GM19240 (cell line): Measurements from ENCODE around the gene VSTM5.
"Not testable (repeated sequence)": the region's sequence is repeated elsewhere in the genome, so short reads cannot be mapped to it uniquely, and the experiment has no call there.

ENCODE experiments used
- DNase-seq: peaks from one replicate; pipeline ENCODE4 v3.0.0; 2011; ENCODE audit warnings: low spot score; ENCODE audit not compliant: insufficient read length

Gene VSTM5

GRCh38 chr11:93850594-93851018 lies at the start of gene VSTM5:
Gene VSTM5, minus strand, starts transcription at chr11:93850618. Its CDS starts 116 bp downstream, at chr11:93850502.
- DNase-seq, result no peak

GRCh38 chr11:93895106-93895862 lies 44.9 kb upstream of the VSTM5 start:
- no peak for DNase-seq

- DNase-seq, result no peak
These were observed 40.1 kb upstream of the VSTM5 start for GRCh38 chr11:93890391-93891051.

- DNase-seq, result no peak
These were observed 36.7 kb upstream of the VSTM5 start for GRCh38 chr11:93887111-93887510.

- not testable (repeated sequence) for DNase-seq
These were observed 28.7 kb upstream of the VSTM5 start for GRCh38 chr11:93879114-93879513.

- DNase-seq, result no peak
These were observed 25.2 kb upstream of the VSTM5 start for GRCh38 chr11:93875637-93876036.

- DNase-seq, result no peak
These were observed 21.1 kb upstream of the VSTM5 start for GRCh38 chr11:93871526-93871925.

GRCh38 chr11:93870616-93871015 lies 20.2 kb upstream of the VSTM5 start:
- DNase-seq, result no peak

- DNase-seq, result no peak
These were observed 19.4 kb upstream of the VSTM5 start for GRCh38 chr11:93869830-93870229.

GRCh38 chr11:93868404-93868803 lies 18.0 kb upstream of the VSTM5 start:
- DNase-seq, result not testable (repeated sequence)

GRCh38 chr11:93861808-93862207 lies 11.4 kb upstream of the VSTM5 start:
- no peak for DNase-seq

- no peak for DNase-seq
These were observed 7.8 kb upstream of the VSTM5 start for GRCh38 chr11:93858121-93858775.

GRCh38 chr11:93857413-93858120 lies 7.1 kb upstream of the VSTM5 start:
- no peak for DNase-seq

GRCh38 chr11:93852242-93852641 lies 1.8 kb upstream of the VSTM5 start:
- no peak for DNase-seq

GRCh38 chr11:93849751-93850593 lies 446 bp downstream of the VSTM5 start:
- DNase-seq, result no peak

- DNase-seq, result no peak
These were observed 1.2 kb downstream of the VSTM5 start for GRCh38 chr11:93849201-93849600.

- no peak for DNase-seq
These were observed 4.0 kb downstream of the VSTM5 start for GRCh38 chr11:93846411-93846810.

GRCh38 chr11:93845181-93846092 lies 5.0 kb downstream of the VSTM5 start:
- no peak for DNase-seq

- no peak for DNase-seq
These were observed 5.8 kb downstream of the VSTM5 start for GRCh38 chr11:93844568-93844967.

GRCh38 chr11:93843906-93844305 lies 6.5 kb downstream of the VSTM5 start:
- no peak for DNase-seq
